Smooth muscle cell (in vitro differentiated cells): Measurements from ENCODE around the gene ROMO1. TPM values are rescaled to one million over a fixed set of nuclear protein-coding genes. Genes with fewer than 3 reads are reported as not detected.
"Not testable (repeated sequence)": the region's sequence is repeated elsewhere in the genome, so short reads cannot be mapped to it uniquely, and the experiment has no call there.

Experiments
- DNase-seq: peaks from one replicate; lab custom pipeline; 2025; ENCODE audit not compliant: unreplicated experiment; lab: John Stamatoyannopoulos, UW
- H2AFZ ChIP-seq: fragments of 200-600 bp; sonication (generic); 2 replicates; pipeline ENCODE4 v1.6.0; 2016; ENCODE audit warnings: antibody characterized with exemption, low read depth, mild to moderate bottlenecking
- H3F3A ChIP-seq: fragments of 200-600 bp; sonication (generic); 2 replicates; pipeline ENCODE4 v1.6.0; 2017; ENCODE audit warnings: antibody characterized with exemption, low read depth
- H3K27ac ChIP-seq: fragments of 200-600 bp; sonication (generic); 2 replicates; pipeline ENCODE4 v1.5.1; 2016; ENCODE audit warnings: low read depth, mild to moderate bottlenecking
- H3K27me3 ChIP-seq: fragments of 200-600 bp; sonication (generic); 2 replicates; pipeline ENCODE4 v1.6.1; 2016; ENCODE audit warnings: low read depth, mild to moderate bottlenecking
- H3K36me3 ChIP-seq: fragments of 200-600 bp; sonication (generic); 2 replicates; pipeline ENCODE4 v1.5.1; 2016; ENCODE audit warnings: low read depth
- H3K4me1 ChIP-seq: fragments of 200-600 bp; sonication (generic); 2 replicates; pipeline ENCODE4 v1.5.1; 2016; ENCODE audit warnings: low read depth
- H3K4me2 ChIP-seq: fragments of 200-600 bp; sonication (generic); 2 replicates; pipeline ENCODE4 v1.6.0; 2016; ENCODE audit warnings: mild to moderate bottlenecking
- H3K4me3 ChIP-seq: fragments of 200-600 bp; sonication (generic); 2 replicates; pipeline ENCODE4 v1.5.1; 2016; ENCODE audit warnings: mild to moderate bottlenecking
- H3K79me2 ChIP-seq: fragments of 200-600 bp; sonication (generic); 2 replicates; pipeline ENCODE4 v1.6.0; 2016; ENCODE audit warnings: low read depth, mild to moderate bottlenecking
- H3K9ac ChIP-seq: fragments of 200-600 bp; sonication (generic); 2 replicates; pipeline ENCODE4 v1.6.0; 2016; ENCODE audit warnings: low read depth
- H3K9me3 ChIP-seq: fragments of 200-600 bp; sonication (generic); replicated peaks from 2 replicates; pipeline ENCODE4 v1.5.1; 2016; ENCODE audit warnings: low read depth
- H4K20me1 ChIP-seq: fragments of 200-600 bp; sonication (generic); 2 replicates; pipeline ENCODE4 v1.6.0; 2016; ENCODE audit warnings: low read depth
- CTCF ChIP-seq: fragments of 200-600 bp; sonication (generic); IDR thresholded peaks from 2 replicates; pipeline ENCODE4 v1.5.1; 2017; ENCODE audit warnings: borderline replicate concordance, mild to moderate bottlenecking, antibody characterized with exemption; ENCODE audit not compliant: insufficient read depth, poor library complexity, severe bottlenecking
- WGBS: methylation state at CpG from one replicate; pipeline ENCODE4 v1.1.7; 2016; ENCODE audit warnings: low lambda C conversion rate; 5-methylcytosine and 5-hydroxymethylcytosine counted together
- polyA plus RNA-seq: library from polyadenylated mRNA; unstranded; fragments of >200 nt; fragmentation: Nextera tagmentation; extraction: Ambion mirVana; gene quantifications from 2 replicates; pipeline ENCODE4 v1.2.1, GENCODE V29; 2016
- total RNA-seq: library from RNA; depleted of rRNA; stranded (reverse); fragments of >200 nt; gene quantifications from 2 replicates; pipeline ENCODE4 v1.2.3, GENCODE V29; 2014

Gene ROMO1
- total and polyA plus RNA-seq, 2 experiments from 2014 or later = 523 to 694 TPM

- Histone ChIP-seq H3K79me2 (peaks cover 99% of the 10 kb centered on the region), H3K9ac (no peak overlapping the region), H4K20me1 (peaks cover 100% of the 10 kb centered on the region), H2AFZ (no peak overlapping the region), H3K4me2 (no peak overlapping the region), H3K27me3 (no peaks in the 10 kb centered on the region), H3K9me3 (no peaks in the 10 kb centered on the region), H3K27ac (peak overlapping the region; percentile 19), H3K36me3 (peaks cover 63% of the 10 kb centered on the region), H3K4me3 (no peak overlapping the region), H3K4me1 (no peaks in the 10 kb centered on the region), H3F3A (peaks cover 49% of the 10 kb centered on the region)
- 98% methylated on average over 13 of the region's 13 CpGs for WGBS
- no peak for TF ChIP-seq CTCF
- no peak for DNase-seq
These were observed 21.2 kb downstream of the ROMO1 start for GRCh38 chr20:35720165-35721123.

GRCh38 chr20:35721219-35721618 is 22.0 kb downstream of the ROMO1 start:
- Histone ChIP-seq H3K9me3 (no peaks in the 10 kb centered on the region), H3K36me3 (peaks cover 64% of the 10 kb centered on the region), H3K27ac (peak overlapping the region; percentile 19), H3K9ac (no peak overlapping the region), H3F3A (peaks cover 43% of the 10 kb centered on the region), H2AFZ (no peak overlapping the region), H3K4me1 (no peaks in the 10 kb centered on the region), H3K4me3 (no peak overlapping the region), H3K27me3 (no peaks in the 10 kb centered on the region), H3K79me2 (peaks cover 99% of the 10 kb centered on the region), H3K4me2 (no peak overlapping the region), H4K20me1 (peaks cover 100% of the 10 kb centered on the region)
- DNase-seq = no peak
- WGBS = 100% methylated on average over 3 of the region's 3 CpGs
- TF ChIP-seq CTCF = no peak

GRCh38 chr20:35721621-35722020 is 22.4 kb downstream of the ROMO1 start:
- Histone ChIP-seq H3K9ac (no peak overlapping the region), H4K20me1 (peaks cover 100% of the 10 kb centered on the region), H3K27ac (peak overlapping the region; percentile 19), H3K9me3 (no peaks in the 10 kb centered on the region), H3F3A (peaks cover 41% of the 10 kb centered on the region), H3K4me1 (no peaks in the 10 kb centered on the region), H3K27me3 (no peaks in the 10 kb centered on the region), H3K36me3 (peaks cover 64% of the 10 kb centered on the region), H3K79me2 (peaks cover 99% of the 10 kb centered on the region), H3K4me3 (no peak overlapping the region), H2AFZ (no peak overlapping the region), H3K4me2 (no peak overlapping the region)
- DNase-seq = no peak
- 87% methylated on average over 3 of the region's 3 CpGs for WGBS
- no peak for TF ChIP-seq CTCF

- WGBS = 100% methylated on average over 4 of the region's 4 CpGs
- not testable (repeated sequence) for H3K4me1 ChIP-seq, H3K27ac ChIP-seq, H3K27me3 ChIP-seq, DNase-seq, H3K9me3 ChIP-seq, H2AFZ ChIP-seq, H3K9ac ChIP-seq, H3K4me3 ChIP-seq, H3K4me2 ChIP-seq
- H4K20me1 ChIP-seq = peaks cover 100% of the 10 kb centered on the region
- peaks cover 97% of the 10 kb centered on the region for H3K79me2 ChIP-seq
- H3K36me3 ChIP-seq = peaks cover 60% of the 10 kb centered on the region
- H3F3A ChIP-seq = peaks cover 32% of the 10 kb centered on the region
These were observed 24.1 kb downstream of the ROMO1 start for GRCh38 chr20:35723275-35723639.

GRCh38 chr20:35723652-35724320 is 24.6 kb downstream of the ROMO1 start:
- not testable (repeated sequence) for H3K9me3 ChIP-seq
- H4K20me1 ChIP-seq = peaks cover 100% of the 10 kb centered on the region

More at GRCh38 chr20:35723652-35724320, 24.6 kb downstream of the ROMO1 start:
- not testable (repeated sequence) for H3K4me2 ChIP-seq, H3K9ac ChIP-seq, H3K27ac ChIP-seq, H3K4me1 ChIP-seq, H3K4me3 ChIP-seq, H3K27me3 ChIP-seq, DNase-seq, H2AFZ ChIP-seq
- Histone ChIP-seq H3F3A (peaks cover 31% of the 10 kb centered on the region), H3K36me3 (peaks cover 65% of the 10 kb centered on the region), H3K79me2 (peaks cover 97% of the 10 kb centered on the region)
- WGBS = 98% methylated on average over 12 of the region's 12 CpGs
